ENCODE data around the gene TMEM132D.

DNA sequence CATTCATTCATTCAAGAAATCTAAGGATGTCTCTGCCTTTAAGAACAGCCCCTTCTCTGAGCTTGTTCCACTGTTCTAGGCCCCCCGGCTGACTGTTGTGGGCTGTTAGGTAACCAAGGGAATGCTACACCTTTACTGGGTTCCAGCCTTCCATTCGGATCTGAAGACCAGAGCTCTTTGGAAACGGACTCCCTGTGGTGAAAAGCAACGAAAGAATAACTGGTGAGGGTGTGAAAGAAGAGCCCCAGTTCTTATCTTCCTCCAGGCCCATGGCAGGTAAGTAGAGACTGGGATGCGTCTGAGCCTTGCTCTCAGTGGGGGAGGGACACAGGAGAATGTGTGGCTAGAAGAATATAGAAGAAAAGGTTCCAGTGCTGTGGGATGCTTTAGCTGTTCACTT is 207.4 kb downstream of the TMEM132D start:
- TF ChIP-seq, protein P1, sequence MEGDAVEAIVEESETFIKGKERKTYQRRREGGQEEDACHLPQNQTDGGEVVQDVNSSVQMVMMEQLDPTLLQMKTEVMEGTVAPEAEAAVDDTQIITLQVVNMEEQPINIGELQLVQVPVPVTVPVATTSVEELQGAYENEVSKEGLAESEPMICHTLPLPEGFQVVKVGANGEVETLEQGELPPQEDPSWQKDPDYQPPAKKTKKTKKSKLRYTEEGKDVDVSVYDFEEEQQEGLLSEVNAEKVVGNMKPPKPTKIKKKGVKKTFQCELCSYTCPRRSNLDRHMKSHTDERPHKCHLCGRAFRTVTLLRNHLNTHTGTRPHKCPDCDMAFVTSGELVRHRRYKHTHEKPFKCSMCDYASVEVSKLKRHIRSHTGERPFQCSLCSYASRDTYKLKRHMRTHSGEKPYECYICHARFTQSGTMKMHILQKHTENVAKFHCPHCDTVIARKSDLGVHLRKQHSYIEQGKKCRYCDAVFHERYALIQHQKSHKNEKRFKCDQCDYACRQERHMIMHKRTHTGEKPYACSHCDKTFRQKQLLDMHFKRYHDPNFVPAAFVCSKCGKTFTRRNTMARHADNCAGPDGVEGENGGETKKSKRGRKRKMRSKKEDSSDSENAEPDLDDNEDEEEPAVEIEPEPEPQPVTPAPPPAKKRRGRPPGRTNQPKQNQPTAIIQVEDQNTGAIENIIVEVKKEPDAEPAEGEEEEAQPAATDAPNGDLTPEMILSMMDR (IDR thresholded peaks at IDR 0.05) = no peak
- no peak for TF ChIP-seq POLR2A (IDR thresholded peaks at IDR 0.05)
